Cortex of kidney (tissue), 1 donor: ENCODE measurements around the gene TSNAX.
"Not testable (repeated sequence)": the region's sequence is repeated elsewhere in the genome, so short reads cannot be mapped to it uniquely, and the experiment has no call there.

Source experiments
- DNase-seq: peaks from one replicate; lab custom pipeline; 2025; lab: John Stamatoyannopoulos, UW

Gene TSNAX

DNA sequence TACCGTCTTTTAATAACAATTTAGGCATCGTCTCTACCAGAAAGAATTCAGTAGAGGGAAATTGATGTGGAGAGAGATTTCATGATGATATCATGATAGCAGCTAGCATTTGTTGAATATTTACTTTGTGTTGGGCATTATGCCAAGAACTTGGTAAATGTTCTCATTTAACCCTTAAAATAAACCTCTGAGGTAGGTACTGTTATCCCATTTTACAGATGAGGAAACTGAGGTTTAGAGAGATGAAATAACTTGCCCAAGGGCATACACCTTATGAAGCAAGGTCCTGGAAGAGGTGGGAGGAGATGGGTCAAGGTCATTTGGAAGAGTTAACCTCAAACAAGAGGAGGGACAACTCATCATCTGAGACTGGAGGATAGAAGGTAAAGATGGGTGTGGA is 34.8 kb downstream of the TSNAX start:
- DNase-seq = no peak

DNA sequence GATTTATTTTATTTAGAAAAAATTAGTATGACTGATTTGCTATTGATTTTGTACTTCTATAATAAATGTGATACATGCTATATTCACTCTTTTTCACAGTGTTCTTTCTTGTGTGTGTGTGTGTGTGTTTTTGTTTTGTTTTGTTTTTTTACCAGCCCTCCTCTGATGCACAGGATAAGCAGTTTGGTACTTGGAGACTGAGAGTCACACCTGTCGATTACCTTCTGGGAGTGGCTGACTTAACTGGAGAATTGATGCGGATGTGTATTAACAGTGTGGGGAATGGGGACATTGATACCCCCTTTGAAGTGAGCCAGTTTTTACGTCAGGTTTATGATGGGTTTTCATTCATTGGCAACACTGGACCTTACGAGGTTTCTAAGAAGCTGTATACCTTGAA is 35.9 kb downstream of the TSNAX start:
- DNase-seq = no peak

DNA sequence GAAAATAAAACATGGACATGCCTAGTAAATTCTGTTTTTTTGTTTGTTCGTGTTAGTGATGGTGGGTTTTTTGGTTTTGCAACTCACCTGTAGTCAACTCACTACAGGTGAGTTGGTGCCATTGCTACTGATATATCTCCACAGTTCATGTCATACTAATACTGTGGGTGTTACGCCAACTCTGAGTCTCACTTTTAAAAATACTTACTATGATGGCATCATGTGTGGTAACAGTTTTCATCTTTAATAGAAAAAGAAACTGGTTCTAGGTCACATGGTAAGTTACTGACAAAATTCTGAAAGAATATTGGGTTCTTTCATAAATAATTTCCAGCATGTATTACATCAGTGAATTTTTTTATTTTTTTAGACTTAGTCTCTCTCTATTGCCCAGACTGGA is 38.0 kb downstream of the TSNAX start:
- no peak for DNase-seq

DNA sequence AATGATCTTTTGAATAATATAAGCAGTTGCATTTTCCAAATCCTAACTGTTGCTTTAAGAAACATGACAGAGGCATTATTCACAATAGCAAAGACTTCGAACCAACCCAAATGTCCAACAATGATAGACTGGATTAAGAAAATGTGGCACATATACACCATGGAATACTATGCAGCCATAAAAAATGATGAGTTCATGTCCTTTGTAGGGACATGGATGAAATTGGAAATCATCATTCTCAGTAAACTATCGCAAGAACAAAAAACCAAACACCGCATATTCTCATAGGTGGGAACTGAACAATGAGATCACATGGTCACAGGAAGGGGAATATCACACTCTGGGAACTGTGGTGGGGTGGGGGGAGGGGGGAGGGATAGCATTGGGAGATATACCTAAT is 41.8 kb downstream of the TSNAX start:
- DNase-seq = not testable (repeated sequence)

DNA sequence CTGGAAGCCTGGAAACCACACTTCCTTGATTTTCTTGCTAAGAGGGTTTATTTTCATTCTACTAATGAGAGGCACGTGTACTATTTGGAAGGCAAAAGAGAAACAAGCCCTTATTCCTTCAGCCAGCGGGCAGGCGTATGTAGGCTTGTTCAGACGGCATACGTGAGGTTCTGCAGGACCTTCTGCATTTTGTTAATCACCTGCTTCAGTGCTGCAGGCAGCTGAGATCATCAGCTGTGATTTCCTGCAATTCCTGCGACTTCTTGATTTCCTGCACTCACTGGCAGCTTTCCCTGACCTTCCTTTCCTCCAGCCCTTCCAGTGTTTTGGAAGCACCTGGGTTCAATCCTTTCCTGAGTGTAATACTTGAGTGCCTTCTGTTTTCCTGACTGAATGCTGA is 43.4 kb downstream of the TSNAX start:
- no peak for DNase-seq

DNA sequence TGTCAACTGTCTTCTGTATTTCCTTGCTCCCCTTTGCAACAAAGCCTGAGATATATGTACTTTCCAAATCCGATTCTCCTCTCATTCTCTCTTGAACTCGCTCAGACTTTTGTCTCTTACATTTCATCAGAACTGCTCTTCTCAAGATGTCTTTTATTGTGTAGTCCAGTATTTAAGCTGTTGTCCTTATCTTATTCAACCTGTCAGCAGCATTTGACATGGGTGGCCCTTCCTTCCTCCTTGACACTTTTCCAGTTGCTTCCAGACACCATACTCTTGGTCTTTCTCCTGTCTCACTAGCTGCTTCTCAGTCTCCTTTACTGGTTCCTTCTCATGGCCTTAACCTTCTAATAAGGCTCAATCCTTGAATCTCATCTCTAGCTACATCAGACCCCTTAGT is 47.0 kb downstream of the TSNAX start:
- DNase-seq = no peak

DNA sequence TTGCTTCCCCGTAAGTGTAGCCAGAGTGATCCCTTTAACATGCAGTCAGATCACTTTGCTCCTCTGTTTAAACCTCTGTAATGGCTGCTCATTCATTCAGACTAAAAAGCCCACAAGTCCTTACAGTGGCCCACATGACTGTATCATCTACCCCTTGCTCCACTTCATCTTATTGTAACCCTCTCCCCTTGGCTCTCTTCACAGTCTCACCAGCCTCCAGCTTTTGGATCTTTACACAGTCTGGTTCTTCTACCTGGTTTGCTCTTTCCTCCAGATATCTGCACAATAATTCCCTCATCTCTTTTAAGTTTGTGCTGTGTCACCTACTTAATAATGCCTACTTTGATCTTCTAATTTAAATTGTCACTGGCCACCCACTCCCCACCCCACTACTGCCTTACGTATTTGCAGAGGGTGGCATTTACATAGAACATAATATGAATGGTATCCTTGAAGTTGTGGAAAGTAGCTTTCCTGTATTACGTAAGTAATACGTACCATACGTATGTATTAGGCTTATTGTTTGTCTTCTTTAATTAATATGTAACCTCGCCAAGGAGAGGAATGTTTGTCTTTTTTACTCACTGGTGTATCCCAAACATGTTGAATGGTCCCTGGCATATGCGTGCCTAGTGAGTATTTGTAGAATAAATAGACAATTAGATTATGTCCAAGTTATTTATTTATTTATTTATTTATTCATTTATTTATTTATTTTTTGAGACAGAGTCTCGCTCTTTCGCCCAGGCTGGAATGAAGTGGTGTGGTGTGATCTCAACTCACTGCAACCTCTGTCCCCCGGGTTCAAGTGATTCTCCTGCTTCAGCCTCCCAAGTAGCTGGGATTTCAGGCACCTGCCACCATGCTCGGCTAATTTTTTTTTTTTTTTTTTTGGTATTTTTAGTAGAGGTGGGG is 48.6 kb downstream of the TSNAX start:
- no peak for DNase-seq

DNA sequence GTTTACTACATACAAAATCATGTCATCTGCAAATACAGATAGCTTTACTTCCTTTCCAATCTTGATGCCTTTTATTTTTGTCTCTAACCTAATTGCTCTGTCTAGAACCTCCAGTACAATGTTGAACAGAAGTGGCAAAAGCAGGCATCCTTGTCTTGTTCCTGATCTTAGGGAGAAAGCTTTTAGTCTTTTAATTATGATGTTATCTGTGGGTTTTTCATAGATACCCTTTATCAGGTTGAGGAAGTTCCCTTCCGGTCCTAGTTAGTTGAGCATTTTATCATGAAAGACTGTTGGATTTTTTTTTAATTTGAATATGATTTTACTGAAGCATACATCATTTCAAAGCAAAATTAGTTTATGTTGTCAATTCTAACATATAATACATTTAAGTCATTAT is 52.4 kb downstream of the TSNAX start:
- no peak for DNase-seq

DNA sequence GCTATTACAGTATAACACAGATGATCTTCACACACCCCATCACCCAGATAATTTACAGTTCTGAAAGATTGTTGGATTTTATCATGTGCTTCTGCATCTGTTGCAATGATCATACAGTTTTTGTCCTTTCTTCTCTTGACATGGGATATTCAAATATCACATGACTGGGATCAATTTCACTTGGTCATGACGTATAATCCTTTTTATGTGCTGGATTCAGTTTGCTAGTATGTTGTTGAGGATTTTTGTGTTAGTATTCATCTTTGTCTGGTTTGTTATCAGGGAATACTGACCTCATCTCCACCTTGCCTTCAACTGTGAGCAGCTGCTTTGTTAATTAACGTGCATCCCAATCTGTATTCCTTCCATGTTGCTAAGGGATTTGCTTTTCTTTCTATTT is 53.4 kb downstream of the TSNAX start:
- DNase-seq = no peak

DNA sequence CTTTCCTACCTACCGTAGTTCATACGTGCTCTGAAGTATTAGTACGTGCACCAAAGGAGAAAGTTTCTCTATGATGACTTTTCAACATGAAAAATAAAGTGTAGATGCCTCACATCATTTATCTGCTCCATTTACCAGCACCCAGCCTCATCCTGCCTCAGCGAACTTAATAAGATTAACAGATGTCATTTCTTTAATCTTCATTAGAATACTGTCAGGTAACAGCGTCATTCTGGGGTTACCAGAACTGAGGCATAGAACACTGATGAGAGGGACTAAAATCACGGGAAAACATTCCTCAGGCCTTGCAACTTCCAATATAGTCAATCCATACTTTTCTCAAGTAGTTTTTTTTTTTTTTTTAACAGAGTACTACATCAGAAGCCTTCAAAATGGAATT is 54.9 kb downstream of the TSNAX start:
- no peak for DNase-seq

DNA sequence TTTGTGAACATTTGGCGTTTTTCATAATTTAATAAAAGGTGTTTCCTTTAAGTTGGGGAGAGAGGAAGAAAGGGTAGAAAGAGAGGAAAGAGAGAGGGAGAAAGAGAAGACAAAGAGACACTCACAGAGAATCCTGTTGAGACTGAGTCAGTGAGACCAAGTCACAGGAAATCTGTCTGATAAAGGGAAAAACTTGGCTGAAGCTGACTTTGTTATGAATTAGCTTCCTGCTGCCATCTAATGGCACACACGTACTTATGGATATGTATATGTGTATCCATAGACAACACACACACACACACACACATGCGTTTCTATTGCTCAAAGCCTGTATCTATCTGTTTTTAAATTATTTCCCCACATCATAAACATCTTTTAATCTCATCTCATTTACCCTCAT is 55.6 kb downstream of the TSNAX start:
- DNase-seq = no peak

DNA sequence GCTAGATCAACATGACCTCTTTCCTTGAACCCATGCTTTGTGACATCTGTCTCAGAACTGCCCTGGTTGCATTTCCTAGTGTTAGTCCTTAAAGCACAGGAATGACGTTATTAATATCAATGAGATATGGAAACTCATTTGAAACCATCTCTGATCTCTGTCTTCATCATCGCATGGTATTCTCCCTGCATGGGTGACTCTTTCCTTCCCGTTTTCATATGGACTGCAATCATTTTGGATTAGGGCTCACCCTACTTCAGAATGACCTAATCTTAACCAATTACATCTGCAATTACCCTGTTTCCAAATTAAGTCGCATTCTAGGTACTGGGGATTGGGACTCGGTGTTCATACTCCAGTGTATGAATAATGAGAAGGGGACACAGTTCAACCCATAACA is 56.5 kb downstream of the TSNAX start:
- no peak for DNase-seq

DNA sequence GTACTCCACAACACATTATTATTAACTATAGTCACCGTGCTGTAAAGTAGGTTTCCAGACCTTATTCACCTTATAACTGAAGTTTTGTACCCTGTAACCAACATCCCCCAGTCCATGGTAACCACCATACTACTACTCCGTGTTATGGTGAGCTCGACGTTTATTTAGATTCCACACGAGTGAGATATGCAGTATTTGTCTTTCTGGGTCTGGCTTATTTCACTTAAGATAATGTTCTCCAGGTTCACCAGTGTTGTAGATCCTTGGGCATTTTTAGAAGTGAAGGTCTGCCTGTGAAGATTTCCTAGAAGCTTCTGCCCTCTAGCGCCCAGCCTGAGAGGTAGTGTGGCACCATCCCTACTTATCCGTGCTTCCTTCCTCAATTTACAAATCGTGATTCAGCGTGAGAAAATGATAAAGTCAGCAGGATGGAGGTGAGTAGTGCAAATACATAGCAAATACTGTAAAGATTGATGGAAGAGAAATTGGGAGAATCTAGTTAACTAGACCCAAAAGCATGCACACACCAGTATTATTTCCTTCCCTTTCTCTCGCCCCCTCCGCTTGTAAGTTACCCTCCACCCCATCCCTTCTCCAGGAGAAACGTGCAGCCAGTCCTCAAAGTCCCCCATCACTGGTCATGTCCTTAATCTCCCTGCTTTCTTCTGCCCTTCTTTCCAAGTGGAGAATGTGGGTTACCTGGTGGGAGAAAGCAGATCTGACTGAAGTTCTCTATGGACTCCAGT is 62.2 kb downstream of the TSNAX start:
- DNase-seq = no peak

DNA sequence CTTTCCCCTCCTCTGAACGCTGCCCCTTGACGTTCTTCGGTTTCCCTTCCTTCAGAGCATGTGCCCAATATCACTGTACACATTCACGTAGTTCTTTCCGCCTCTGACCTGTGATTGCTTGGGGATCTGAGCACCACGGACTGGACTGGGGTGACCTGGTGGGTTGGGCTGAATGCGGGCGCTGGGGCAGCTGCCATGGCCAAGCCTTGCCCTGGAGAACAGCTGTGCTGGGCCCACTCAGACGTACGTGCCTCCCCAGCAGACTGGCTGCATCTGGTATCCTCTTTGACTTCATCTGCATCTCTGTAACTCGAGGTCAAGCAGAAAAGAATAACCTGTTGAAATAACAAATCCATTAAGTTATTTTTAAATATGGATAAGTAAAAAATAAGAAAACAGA is 63.0 kb downstream of the TSNAX start:
- DNase-seq = no peak

DNA sequence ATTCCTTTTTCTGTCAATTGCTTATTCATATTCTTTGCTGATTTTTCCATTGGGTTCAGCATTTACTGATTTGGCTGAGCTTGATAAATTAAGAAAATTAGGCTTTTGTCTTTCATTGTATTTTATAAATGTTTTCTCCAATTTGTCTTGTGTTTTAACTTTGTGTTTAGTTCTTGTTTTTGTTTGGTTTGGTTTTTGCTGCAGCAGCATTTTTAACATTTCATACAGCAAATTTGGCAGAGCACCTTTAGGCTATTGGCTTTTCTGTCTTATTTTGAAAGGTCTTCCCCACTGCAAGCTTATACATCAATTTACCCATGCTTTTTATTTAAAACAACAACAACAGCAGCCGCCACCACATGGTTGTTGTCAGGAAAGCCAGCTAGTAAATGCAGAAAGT is 64.3 kb downstream of the TSNAX start:
- DNase-seq = no peak

DNA sequence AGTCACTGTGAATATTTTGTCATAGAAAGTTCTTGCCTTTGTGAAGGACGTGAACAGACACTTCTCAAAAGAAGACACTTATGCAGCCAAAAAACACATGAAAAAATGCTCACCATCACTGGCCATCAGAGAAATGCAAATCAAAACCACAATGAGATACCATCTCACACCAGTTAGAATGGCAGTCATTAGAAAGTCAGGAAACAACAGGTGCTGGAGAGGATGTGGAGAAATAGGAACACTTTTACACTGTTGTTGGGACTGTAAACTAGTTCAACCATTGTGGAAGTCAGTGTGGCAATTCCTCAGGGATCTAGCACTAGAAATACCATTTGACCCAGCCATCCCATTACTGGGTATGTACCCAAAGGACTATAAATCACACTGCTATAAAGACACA is 64.8 kb downstream of the TSNAX start:
- not testable (repeated sequence) for DNase-seq

DNA sequence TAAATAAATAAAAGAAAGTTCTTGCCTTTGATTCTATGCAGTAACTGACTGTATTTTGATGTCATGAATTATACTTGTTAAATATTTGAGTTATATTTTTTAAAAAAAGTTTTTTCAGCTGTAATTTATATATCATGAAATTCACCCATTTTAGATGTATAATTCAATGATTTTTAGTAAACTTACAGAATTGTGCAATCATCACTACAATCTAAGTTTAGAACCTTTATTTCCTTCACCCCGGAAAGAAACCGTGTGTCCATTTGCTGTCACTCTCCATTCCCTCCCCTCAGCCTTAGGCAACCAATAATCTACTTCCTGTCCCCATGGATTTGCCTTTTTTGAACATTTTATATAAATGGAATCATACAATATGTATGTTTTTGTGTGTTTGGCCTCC is 65.7 kb downstream of the TSNAX start:
- DNase-seq = no peak

DNA sequence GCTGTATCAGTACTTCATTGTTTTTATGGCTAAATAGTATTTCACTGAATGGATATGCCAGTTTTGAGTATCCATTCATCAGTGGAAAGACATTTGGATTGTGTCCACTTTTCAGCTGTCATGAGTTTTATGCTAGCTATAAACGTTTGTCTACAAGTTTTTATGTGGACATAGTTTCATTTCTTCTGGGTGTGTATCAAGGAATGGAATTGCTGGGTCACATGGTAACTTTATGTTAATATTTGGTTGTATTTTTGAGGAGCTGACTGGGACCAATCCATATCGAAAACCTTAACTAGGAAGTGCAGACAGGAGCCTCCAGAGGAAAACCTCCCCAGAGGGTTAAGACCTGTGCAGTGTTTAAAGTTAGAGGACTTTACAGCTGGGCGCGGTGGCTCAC is 66.3 kb downstream of the TSNAX start:
- no peak for DNase-seq

DNA sequence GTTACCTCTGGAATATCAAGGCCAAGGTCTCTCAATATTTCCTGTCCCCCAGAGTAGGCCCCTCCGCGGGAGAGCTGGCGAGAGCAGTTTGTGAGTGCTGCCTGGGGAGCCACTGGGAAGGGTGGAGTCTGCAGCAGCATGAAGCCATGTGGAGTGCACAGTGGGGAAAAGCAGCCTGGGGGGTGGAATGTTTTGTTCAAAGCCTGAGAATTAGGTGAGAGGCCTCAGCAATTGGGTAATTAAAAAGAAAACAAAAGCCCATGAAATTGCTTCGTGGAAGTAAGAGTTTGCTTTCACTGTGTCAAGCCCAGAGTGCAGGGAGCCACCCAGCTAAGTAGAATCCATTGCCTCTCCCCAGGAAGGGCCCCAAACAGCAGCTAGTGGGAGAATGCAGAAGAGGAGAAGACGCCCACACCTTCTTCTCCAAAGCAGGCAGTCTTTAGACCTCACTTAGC is 67.9 kb downstream of the TSNAX start:
- DNase-seq = no peak

DNA sequence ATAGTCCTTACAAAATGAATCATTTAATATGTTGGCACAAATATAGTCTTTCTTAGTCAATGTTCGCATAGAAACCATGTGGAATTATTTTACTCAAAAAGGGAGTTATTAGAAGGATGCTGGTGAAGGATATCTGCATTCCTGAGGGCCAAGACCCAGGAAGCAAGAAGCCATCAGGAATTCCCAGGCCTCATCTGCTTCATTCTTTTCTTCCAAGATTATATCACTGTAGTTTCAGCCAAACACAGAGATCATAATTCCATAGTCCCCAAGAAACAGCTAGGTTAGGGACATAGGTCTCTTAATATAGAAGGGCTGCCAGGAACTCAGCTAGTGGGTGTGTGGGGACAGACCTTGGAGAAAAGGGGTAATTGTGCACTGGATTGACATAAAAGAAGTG is 69.5 kb downstream of the TSNAX start:
- no peak for DNase-seq

DNA sequence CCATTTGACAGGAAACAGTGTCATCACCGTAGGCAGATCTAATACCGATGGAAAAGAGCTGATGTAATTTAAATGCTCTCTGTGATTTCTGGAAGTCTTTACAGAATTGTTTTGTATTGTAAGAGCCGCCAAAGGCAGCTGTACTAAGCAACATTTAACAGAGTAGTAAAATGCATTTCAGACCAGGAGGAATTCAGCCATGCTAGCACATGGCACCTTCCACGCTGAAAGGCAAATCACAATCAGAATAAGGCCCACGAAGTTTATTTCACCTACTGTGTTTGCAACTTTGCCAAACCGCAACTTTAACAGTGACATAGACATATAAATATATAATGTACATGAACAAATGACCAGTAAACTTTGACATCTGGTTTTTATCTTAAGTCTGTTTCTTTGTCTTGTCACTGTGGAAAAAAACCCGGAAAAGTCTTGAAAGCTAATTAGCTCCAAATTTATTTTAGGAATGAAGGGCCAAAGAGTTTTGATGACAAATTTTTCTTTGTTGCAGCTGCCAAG is 72.0 kb downstream of the TSNAX start:
- no peak for DNase-seq

DNA sequence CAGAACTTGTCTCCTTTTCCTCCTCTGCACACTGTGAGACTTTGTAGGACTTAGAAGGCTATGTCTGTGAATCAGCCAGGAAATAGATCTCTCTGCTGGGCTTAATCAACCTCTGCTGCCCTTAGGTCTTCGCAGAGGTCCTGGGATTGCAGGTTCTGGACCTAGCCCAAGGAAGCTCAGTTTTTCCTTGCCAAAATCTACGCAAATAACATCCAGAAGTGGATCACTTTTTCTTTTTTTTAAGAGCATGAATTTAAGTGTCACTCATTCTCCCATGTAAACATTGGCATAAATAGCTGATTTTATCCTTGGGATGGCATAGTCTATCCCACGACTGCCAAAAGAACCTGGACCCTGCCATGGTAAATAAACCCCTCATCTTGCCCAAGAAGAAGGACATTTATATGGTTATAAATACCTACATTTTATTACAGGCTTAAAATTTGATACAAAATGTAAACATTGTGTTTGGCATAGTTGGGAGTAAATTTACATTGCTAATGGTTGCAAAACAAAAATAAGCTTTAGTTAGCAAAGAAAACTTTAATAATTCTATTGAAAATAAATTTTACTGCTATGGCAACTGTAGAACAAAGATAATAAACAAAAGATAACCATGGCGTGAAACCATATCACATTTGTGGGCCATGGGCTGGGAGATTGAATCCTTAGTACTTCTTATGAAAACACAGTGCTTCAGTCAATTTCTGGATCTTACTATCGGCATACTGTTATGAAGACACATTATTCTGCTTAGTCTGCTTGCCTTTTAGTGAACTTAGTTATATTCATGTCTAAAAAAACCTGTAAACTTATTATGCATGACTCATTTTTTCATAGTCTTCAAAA is 73.6 kb downstream of the TSNAX start:
- no peak for DNase-seq
